SK-N-SH (cell line): ENCODE measurements around the gene GDPD3.

Experiments
- CTCF ChIP-seq: fragments of 200-600 bp; sonication (generic); IDR thresholded peaks from 2 replicates; pipeline ENCODE4 v1.6.1; 2017; ENCODE audit warnings: antibody characterized with exemption, mild to moderate bottlenecking, moderate library complexity
- FOXM1 ChIP-seq: IDR thresholded peaks from 2 replicates; pipeline ENCODE4 v1.4.0; 2012; ENCODE audit warnings: low read depth, mild to moderate bottlenecking
- RCOR1 ChIP-seq: fragments of 150-350 bp; IDR thresholded peaks from 2 replicates; pipeline ENCODE4 v1.6.1; 2017; ENCODE audit warnings: antibody characterized with exemption, low read length

DNA sequence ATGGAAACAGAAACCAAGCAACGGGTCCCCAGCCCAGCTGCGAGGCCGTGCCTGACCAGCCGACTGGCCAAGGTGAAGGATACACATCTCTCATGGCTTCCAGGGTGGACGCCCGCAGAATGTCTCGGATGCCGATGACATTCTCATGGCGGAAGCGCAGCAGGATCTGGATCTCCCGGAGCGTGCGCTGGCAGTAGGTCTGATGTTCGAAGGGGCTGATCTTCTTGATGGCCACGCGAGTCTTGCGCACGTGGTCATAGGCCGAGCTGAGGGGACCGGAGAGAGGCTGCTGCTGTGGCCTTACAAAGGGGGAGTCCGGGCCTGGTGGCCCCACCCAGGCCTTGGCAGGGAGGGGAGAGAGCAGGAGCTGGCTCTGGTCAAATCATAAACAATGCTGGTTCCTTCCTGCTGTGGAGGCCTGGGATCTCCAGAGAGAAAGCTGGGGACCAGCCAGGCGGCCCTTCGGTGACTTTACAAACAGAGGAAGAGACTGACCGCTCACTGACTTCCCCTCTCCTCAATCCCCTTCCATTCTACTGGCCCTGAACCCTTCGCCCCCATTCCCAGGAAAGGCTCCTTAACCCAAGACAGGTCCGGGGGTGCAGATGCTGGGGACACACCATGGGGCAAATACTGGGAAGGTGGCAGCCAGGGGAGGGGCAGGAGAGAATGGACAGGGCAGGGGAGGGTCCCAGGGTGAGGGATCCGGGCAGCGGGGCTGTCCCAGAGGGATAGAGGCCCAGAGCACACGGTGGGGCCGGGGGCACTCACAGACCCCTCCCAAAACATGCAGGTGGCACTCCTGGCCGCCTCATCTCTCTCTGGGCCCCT, 8.6 kb upstream of the GDPD3 start:
- no peak for TF ChIP-seq CTCF
- no peak for TF ChIP-seq RCOR1
- TF ChIP-seq FOXM1: no peak
